ENCODE results near the gene RASSF8. TPM values are rescaled to one million over a fixed set of nuclear protein-coding genes. Genes with fewer than 3 reads are reported as not detected.

The RASSF8 gene
- total and polyA plus RNA-seq, 9 of the 15 experiments (the other 6 are each of a cell fraction or from before 2014, with no cell fraction given), result 0.01 to 0.36 (median 0.12) TPM; not detected in 1

GRCh38 chr12:26122061-26122680, 163.7 kb downstream of the RASSF8 start (continued):
- no peak for TF ChIP-seq SNAPC5 (CRISPR knock-in tag; IDR thresholded peaks at IDR 0.05)
- peak; percentile 46; the same call in 1 of the 2 replicates for TF ChIP-seq ZBTB7A (IDR thresholded peaks at IDR 0.05; ENCODE audit: borderline replicate concordance, control insufficient read depth, low read depth, low read length)
- no peak for TF ChIP-seq CHCHD3 (CRISPR knock-in tag; IDR thresholded peaks at IDR 0.05)

- WGBS (ENCODE audit: insufficient coverage, low coverage, missing lambda C conversion rate), result 3% methylated on average over 27 of the region's 69 CpGs
- H3K9ac ChIP-seq (ENCODE audit: insufficient read depth in 1 of 2, low read depth in 2 of 2, low read length in 2 of 2), result peak overlapping the region in 1 of 2 experiments; percentile 47; a peak in 2 of 4 replicates
- POLR2A ChIA-PET, result interaction anchor here (0.6 to 2.1 kb wide), 5 partner anchors 9 to 740 kb away, joined by 3 to 6 read pairs (median 3); no protein-coding TSS in a partner anchor
- CTCF ChIA-PET (ENCODE audit: low intra/inter-chr PET ratio), result no interaction called here
- no peaks in the 10 kb centered on the region for H3K79me2 ChIP-seq (ENCODE audit: control insufficient read depth, insufficient read depth, low read length)
- H2AFZ ChIP-seq (ENCODE audit: low read depth, low read length), result peak overlapping the region; percentile 36; the same call in 1 of the 2 replicates
- no peak overlapping the region for H3K27ac ChIP-seq (ENCODE audit: extremely low read depth, low read depth, low read length)
- ATAC-seq, result peak; percentile 28
- in situ Hi-C loops (cut with MboI) (no loop called here), intact Hi-C loops (cut with micrococcal nuclease) (no loop called here)
- peak in 3 of 4 experiments; percentile 25 to 34 (median 26) for DNase-seq (ENCODE audit: extremely low read depth in 1 of 4, low spot score in 3 of 4)
- peaks cover 46 to 52% of the 10 kb centered on the region in 2 experiments for H3K27me3 ChIP-seq (ENCODE audit: control insufficient read depth in 2 of 2, insufficient read depth in 2 of 2, low read length in 2 of 2)
- peaks cover 0 to 25% of the 10 kb centered on the region in 2 experiments; a peak in 4 of 5 replicates for H3K4me1 ChIP-seq (replicated peaks in 1 of 2; ENCODE audit: control insufficient read depth in 2 of 2, insufficient read depth in 2 of 2, low read length in 2 of 2)
- peak overlapping the region; percentile 48 for H3K4me2 ChIP-seq (ENCODE audit: insufficient read depth, low read length)
- H3K9me1 ChIP-seq (ENCODE audit: control insufficient read depth, insufficient read depth, low read length), result no peaks in the 10 kb centered on the region
- no peaks in the 10 kb centered on the region; the same call in 1 of the 2 replicates for H4K20me1 ChIP-seq (replicated peaks; ENCODE audit: control insufficient read depth, insufficient read depth, low read length)
- no peaks in the 10 kb centered on the region for H3K9me3 ChIP-seq (replicated peaks; ENCODE audit: control insufficient read depth, insufficient read depth, low read depth, low read length)
- H3K4me3 ChIP-seq, result peak overlapping the region; percentile 25; the same call in 1 of the 2 replicates
- H3K36me3 ChIP-seq (ENCODE audit: control insufficient read depth, insufficient read depth, low read length), result no peaks in the 10 kb centered on the region
- FAIRE-seq, result no peak
- BruUV-seq (replicated peaks), result no TSS peak
- TF ChIP-seq KAT8 (IDR thresholded peaks at IDR 0.05; ENCODE audit: low read depth), result no peak
- TF ChIP-seq ZNF212 (CRISPR knock-in tag; IDR thresholded peaks at IDR 0.05), result no peak
- peak in 1 of 3 experiments; percentile 29; a peak in 2 of 6 replicates for TF ChIP-seq CTCF (IDR thresholded peaks at IDR 0.05 in 2 of 3, conservative IDR thresholded peaks at IDR 0.05 in 1 of 3; ENCODE audit: insufficient read depth in 2 of 3, low read depth in 1 of 3, low read length in 3 of 3)
- no peak for TF ChIP-seq ZNF175 (CRISPR knock-in tag; IDR thresholded peaks at IDR 0.05; ENCODE audit: low read depth)
- TF ChIP-seq ZBTB17 (CRISPR knock-in tag; IDR thresholded peaks at IDR 0.05), result no peak
Observed at GRCh38 chr12:26122681-26123481, 164.4 kb downstream of the RASSF8 start.
